Spleen (tissue), 7 donors: ENCODE measurements around the gene CX3CR1.

ENCODE experiments used
- POLR2A ChIP-seq, 3 donors: fragments of 450-650 bp; IDR thresholded peaks; one replicate each; pipeline ENCODE4 v1.5.1; 2017; ENCODE audit warnings: antibody characterized with exemption in 3 of 3, mild to moderate bottlenecking in 1 of 3
- POLR2AphosphoS5 ChIP-seq, 3 donors: sonication (generic); formaldehyde crosslinking; IDR thresholded peaks; one replicate each; pipeline ENCODE4 v1.5.1; 2017; ENCODE audit warnings: antibody characterized with exemption in 3 of 3
- TF ChIP-seq, protein P1 (sequence below), 11 experiments: fragments of 200-600 bp in 7 of 11; fragments of 450-650 bp in 4 of 11; sonication (generic) in 4 of 11; IDR thresholded peaks in 8 of 11; conservative IDR thresholded peaks in 3 of 11; 1 replicate in 7 of 11; 2 replicates in 4 of 11; pipeline versions ENCODE4 v1.4.0 to v1.8.0; 2016 to 2021; ENCODE audit warnings: antibody characterized with exemption in 11 of 11, inconsistent platforms in 4 of 11, mild to moderate bottlenecking in 1 of 11
- donor health status: DM: no; HTN: no; CAD: no; lungs with moderate emphysema.
- donor health status: DM: no; HTN: no; CAD: no.
- donor health status: DM: no; HTN: no; CAD: no.

DNA sequence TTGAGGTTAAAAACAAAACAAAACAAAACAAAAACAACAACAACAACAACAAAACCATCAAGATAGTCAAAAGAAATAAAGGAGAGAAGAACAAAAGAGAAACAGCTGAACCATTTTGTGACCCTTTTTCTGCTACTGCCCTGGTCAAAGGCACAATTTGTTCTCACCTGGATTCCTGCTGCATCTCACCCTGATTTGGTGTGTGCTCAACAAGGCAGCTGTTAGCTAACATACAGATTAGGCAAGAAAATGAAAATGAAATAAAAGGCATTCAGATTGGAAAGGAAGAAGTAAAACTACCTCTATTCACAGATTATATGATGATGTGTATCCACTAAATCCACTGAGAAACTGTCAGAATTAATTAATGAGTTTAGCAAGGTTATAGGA, 58.7 kb downstream of the CX3CR1 start:
- TF ChIP-seq POLR2A (IDR thresholded peaks at IDR 0.05) (no peak), POLR2AphosphoS5 (IDR thresholded peaks at IDR 0.05) (no peak)
- TF ChIP-seq, protein P1, sequence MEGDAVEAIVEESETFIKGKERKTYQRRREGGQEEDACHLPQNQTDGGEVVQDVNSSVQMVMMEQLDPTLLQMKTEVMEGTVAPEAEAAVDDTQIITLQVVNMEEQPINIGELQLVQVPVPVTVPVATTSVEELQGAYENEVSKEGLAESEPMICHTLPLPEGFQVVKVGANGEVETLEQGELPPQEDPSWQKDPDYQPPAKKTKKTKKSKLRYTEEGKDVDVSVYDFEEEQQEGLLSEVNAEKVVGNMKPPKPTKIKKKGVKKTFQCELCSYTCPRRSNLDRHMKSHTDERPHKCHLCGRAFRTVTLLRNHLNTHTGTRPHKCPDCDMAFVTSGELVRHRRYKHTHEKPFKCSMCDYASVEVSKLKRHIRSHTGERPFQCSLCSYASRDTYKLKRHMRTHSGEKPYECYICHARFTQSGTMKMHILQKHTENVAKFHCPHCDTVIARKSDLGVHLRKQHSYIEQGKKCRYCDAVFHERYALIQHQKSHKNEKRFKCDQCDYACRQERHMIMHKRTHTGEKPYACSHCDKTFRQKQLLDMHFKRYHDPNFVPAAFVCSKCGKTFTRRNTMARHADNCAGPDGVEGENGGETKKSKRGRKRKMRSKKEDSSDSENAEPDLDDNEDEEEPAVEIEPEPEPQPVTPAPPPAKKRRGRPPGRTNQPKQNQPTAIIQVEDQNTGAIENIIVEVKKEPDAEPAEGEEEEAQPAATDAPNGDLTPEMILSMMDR (IDR thresholded peaks at IDR 0.05 in 8 of 11, conservative IDR thresholded peaks at IDR 0.05 in 3 of 11), result no peak
